ENCODE measurements around the gene OSGIN1.

DNA sequence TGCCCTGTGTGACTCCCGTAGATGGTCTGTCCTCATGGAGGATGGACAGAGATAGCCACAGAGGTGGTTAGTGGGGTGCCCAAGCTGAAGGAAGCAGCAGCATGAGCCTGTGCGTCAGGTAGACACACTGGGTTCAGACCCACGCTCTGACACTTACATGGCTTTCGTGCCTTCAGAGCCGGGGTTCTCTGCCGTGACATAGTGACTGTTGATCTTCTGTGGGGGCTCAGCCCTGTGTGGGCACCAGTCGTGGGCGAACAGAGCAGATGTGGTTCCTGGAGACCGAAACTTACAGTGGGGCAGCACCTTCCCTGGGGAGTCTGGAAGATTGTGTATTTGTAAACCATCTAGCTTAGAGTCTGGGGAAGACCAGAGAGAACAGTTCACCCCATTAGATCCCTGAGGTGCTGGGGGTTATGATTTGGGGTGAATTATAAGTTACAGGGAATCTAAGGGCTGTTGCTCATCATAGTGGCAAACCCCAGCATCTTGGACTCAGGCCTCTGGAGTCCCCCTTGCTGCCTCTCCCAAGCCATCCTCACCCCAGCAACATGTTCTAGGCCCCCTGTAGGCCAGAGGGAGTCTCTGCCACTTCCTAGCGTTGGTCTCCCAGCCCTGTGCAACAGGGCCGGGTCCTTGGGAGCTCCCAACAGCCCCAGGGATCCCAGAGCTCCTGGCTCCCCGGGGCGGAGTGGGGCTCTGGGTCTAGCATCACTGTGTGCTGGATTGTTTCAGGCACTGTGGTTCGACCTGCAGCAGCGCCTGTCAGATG is 43.6 kb downstream of the OSGIN1 start:
- TF ChIP-seq, protein P1, sequence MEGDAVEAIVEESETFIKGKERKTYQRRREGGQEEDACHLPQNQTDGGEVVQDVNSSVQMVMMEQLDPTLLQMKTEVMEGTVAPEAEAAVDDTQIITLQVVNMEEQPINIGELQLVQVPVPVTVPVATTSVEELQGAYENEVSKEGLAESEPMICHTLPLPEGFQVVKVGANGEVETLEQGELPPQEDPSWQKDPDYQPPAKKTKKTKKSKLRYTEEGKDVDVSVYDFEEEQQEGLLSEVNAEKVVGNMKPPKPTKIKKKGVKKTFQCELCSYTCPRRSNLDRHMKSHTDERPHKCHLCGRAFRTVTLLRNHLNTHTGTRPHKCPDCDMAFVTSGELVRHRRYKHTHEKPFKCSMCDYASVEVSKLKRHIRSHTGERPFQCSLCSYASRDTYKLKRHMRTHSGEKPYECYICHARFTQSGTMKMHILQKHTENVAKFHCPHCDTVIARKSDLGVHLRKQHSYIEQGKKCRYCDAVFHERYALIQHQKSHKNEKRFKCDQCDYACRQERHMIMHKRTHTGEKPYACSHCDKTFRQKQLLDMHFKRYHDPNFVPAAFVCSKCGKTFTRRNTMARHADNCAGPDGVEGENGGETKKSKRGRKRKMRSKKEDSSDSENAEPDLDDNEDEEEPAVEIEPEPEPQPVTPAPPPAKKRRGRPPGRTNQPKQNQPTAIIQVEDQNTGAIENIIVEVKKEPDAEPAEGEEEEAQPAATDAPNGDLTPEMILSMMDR (IDR thresholded peaks at IDR 0.05): no peak
- TF ChIP-seq IRF2 (CRISPR knock-in tag; IDR thresholded peaks at IDR 0.05; ENCODE audit: borderline replicate concordance, low read depth) (no peak), PREB (CRISPR knock-in tag; IDR thresholded peaks at IDR 0.05; ENCODE audit: borderline replicate concordance) (no peak), FOXP1 (CRISPR knock-in tag; IDR thresholded peaks at IDR 0.05; ENCODE audit: borderline replicate concordance) (no peak), NFE2L1 (CRISPR knock-in tag; IDR thresholded peaks at IDR 0.05) (no peak)

All from WTC11 (cell line).